ENCODE measurements around the gene MMAB.

Gene MMAB

GRCh38 chr12:109596418-109597244, 23.3 kb upstream of the MMAB start:
- no peak overlapping the region for H3K4me3 ChIP-seq (ENCODE audit: severe bottlenecking)
- no peaks in the 10 kb centered on the region for H3K27me3 ChIP-seq (ENCODE audit: insufficient read depth, poor library complexity, severe bottlenecking)
- ATAC-seq (ENCODE audit: low read depth) (no peak), DNase-seq (ENCODE audit: low spot score) (no peak)
- no peaks in the 10 kb centered on the region for H3K9me3 ChIP-seq (ENCODE audit: severe bottlenecking)
- H3K4me1 ChIP-seq (ENCODE audit: insufficient read depth, poor library complexity, severe bottlenecking), result no peaks in the 10 kb centered on the region
- TF ChIP-seq CTCF (IDR thresholded peaks at IDR 0.05; ENCODE audit: poor library complexity, severe bottlenecking), result no peak
- H3K27ac ChIP-seq (ENCODE audit: poor library complexity, severe bottlenecking), result no peak overlapping the region
- H3K36me3 ChIP-seq (ENCODE audit: low read depth), result peaks cover 23% of the 10 kb centered on the region

DNA sequence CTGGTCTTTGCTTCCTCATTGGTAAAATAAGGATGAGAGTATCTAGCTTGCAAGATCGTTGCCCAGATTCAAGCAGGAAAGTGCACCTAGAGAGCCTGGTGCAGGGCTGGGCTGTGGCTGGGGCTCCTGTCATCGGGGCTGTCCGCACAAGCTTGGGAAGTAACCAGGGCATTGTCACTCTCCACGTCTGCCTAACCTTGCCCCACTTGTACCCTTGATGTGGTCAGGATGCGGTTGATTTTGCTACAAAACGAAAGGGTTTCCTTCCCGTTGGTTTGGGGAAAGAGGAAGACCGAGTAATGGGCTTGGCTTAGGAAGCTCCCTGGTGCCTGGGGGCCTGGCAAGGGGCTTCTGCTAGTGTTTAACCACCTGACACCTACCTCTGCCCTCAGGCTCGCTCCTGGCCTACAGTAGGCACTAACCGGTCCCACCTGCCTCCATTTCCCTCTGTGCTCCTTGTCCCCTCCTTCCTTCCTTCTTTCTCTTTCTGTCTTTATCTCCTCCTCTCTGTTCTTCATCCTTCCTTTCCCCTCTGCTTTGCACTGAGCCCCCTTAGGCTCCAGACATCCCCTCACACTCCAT, 22.1 kb upstream of the MMAB start:
- Histone ChIP-seq H3K4me3 (ENCODE audit: severe bottlenecking) (no peak overlapping the region), H3K9me3 (ENCODE audit: severe bottlenecking) (no peaks in the 10 kb centered on the region), H3K36me3 (ENCODE audit: low read depth) (peaks cover 31% of the 10 kb centered on the region), H3K27me3 (ENCODE audit: insufficient read depth, poor library complexity, severe bottlenecking) (no peaks in the 10 kb centered on the region), H3K27ac (ENCODE audit: poor library complexity, severe bottlenecking) (no peak overlapping the region), H3K4me1 (ENCODE audit: insufficient read depth, poor library complexity, severe bottlenecking) (no peaks in the 10 kb centered on the region)
- DNase-seq (ENCODE audit: low spot score) (no peak), ATAC-seq (ENCODE audit: low read depth) (no peak)
- TF ChIP-seq CTCF (IDR thresholded peaks at IDR 0.05; ENCODE audit: poor library complexity, severe bottlenecking), result no peak

GRCh38 chr12:109594556-109595317, 21.4 kb upstream of the MMAB start:
- H3K36me3 ChIP-seq (ENCODE audit: low read depth), result peaks cover 31% of the 10 kb centered on the region
- no peak overlapping the region for H3K27ac ChIP-seq (ENCODE audit: poor library complexity, severe bottlenecking)
- ATAC-seq (ENCODE audit: low read depth), result no peak

DNA sequence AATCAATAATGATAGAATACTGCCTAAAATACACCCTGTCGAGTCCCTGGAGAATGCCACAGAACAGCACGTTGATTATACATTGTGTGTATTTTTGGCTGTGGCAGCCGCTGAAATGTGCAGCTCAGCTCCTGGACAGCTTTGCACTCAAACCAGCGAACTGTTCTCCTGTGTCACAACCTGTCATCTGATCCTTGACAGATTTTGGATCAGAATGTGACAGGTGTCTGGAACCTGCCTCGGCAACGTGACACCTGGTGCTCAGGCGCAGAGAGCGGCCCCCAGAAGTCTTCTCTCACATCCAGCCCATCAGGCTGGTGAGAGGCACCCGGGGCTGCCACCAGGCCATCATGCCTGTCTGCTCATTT, 19.6 kb upstream of the MMAB start:
- Histone ChIP-seq H3K27me3 (ENCODE audit: insufficient read depth, poor library complexity, severe bottlenecking) (no peaks in the 10 kb centered on the region), H3K27ac (ENCODE audit: poor library complexity, severe bottlenecking) (no peak overlapping the region), H3K36me3 (ENCODE audit: low read depth) (peaks cover 39% of the 10 kb centered on the region), H3K4me1 (ENCODE audit: insufficient read depth, poor library complexity, severe bottlenecking) (no peaks in the 10 kb centered on the region), H3K4me3 (ENCODE audit: severe bottlenecking) (no peak overlapping the region), H3K9me3 (ENCODE audit: severe bottlenecking) (no peaks in the 10 kb centered on the region)
- ATAC-seq (ENCODE audit: low read depth) (no peak), DNase-seq (ENCODE audit: low spot score) (no peak)
- TF ChIP-seq CTCF (IDR thresholded peaks at IDR 0.05; ENCODE audit: poor library complexity, severe bottlenecking), result no peak

More at GRCh38 chr12:109594556-109595317, 21.4 kb upstream of the MMAB start:
- H3K4me1 ChIP-seq (ENCODE audit: insufficient read depth, poor library complexity, severe bottlenecking), result no peaks in the 10 kb centered on the region
- TF ChIP-seq CTCF (IDR thresholded peaks at IDR 0.05; ENCODE audit: poor library complexity, severe bottlenecking), result no peak
- no peaks in the 10 kb centered on the region for H3K9me3 ChIP-seq (ENCODE audit: severe bottlenecking)
- no peak for DNase-seq (ENCODE audit: low spot score)
- no peak overlapping the region for H3K4me3 ChIP-seq (ENCODE audit: severe bottlenecking)
- H3K27me3 ChIP-seq (ENCODE audit: insufficient read depth, poor library complexity, severe bottlenecking), result no peaks in the 10 kb centered on the region
